ENCODE results near the gene KANSL2. TPM values are rescaled to one million over a fixed set of nuclear protein-coding genes. Genes with fewer than 3 reads are reported as not detected.

The KANSL2 gene
- 40.1 and 57.9 TPM in 2 replicates for total RNA-seq

DNA sequence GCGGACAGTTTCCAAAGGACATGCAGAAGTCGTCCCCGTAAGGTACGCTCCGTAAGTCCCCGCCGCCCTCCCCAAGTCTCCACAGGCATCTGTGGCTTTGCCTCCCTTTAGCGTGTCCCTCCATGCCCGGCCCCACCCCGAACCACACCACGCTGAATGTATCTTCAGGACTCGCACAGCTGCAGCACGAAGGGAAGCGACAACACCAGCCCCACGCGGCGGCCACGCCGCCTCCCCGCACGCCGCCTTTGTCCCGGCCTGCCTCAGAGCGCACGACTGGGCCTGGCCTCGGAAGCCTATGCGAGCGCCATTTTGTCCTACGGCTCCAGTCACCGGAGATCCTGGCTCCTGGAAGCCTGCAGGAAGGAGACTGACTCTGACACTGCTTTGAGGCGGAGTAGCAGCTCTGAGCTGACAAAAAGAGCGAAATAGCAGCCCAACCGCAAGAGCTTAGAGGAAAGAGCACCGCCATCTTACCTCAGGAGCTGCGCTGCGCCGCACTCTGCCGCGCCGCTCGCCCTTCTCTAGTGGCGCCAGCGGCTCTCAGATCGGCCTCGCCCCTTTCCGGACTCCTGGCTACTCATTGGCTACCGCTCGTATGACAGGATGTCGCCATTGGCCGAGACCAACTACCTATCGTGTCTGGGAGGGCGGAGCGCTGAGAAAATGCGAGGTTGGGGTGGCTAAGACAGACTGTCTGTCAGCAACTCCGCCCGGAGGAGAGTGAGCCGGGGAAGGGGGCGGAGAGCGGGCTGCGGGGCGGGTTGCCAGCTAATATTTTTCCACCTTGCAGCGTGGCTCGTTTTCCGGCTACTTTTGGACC lies at the start of gene KANSL2:
KANSL2 (minus strand) TSS at position 529 of the 823 bp plus-strand sequence. CDS start 606 bp downstream, outside the sequence.

GRCh38 chr12:48716493-48717251 lies 34.6 kb upstream of the KANSL2 start, which contains the start of gene CCNT1:
Gene CCNT1, minus strand, starts transcription at chr12:48716707. Its CDS starts 32 bp downstream, at chr12:48716675.

Other genes starting within 250 kb of the KANSL2 start
- gene ANP32D, start 209.7 kb downstream of the KANSL2 start, total RNA-seq, result not detected in 2 replicates
- gene C12orf54, start 199.7 kb downstream of the KANSL2 start, total RNA-seq, result not detected in 2 replicates
- not detected in 2 replicates for gene OR8S1, start 156.6 kb downstream of the KANSL2 start, total RNA-seq
- not detected in 2 replicates for gene LALBA, start 112.2 kb downstream of the KANSL2 start, total RNA-seq
- gene CCNT1, start 34.5 kb upstream of the KANSL2 start, total RNA-seq, result 16.1 and 17.4 TPM in 2 replicates
- 11.8 and 14.7 TPM in 2 replicates for gene ADCY6, start 106.9 kb upstream of the KANSL2 start, total RNA-seq
- 28.4 and 31.1 TPM in 2 replicates for gene CACNB3, start 136.3 kb upstream of the KANSL2 start, total RNA-seq
- 56.5 and 56.8 TPM in 2 replicates for gene DDX23, start 169.9 kb upstream of the KANSL2 start, total RNA-seq
- 0.29 TPM in 1 of 2 replicates, not detected in the other for gene RND1, start 183.6 kb upstream of the KANSL2 start, total RNA-seq
- 70.1 and 72.3 TPM in 2 replicates for gene FKBP11, start 243.3 kb upstream of the KANSL2 start, total RNA-seq